T-helper 2 cell (primary cell): ENCODE results near the gene XXYLT1.
"Not testable (repeated sequence)": the region's sequence is repeated elsewhere in the genome, so short reads cannot be mapped to it uniquely, and the experiment has no call there.

ENCODE experiments used
- DNase-seq, 5 experiments: peaks; one replicate each; pipeline versions ENCODE4 v3.0.0 to v3.0.0-alpha.2; 2012 to 2022
- total RNA-seq, 2 donors: gene quantifications; one replicate each; lab custom pipeline; 2026; lab: John Stamatoyannopoulos, UW

XXYLT1 gene
- total RNA-seq, result 5.6 to 10.6 reads per million in 2 donors

GRCh38 chr3:195270817-195271409 lies at the start of gene XXYLT1:
Gene XXYLT1 (minus strand): TSS chr3:195271159. CDS start chr3:195271058, 101 bp downstream.
- DNase-seq, result peak; percentile 75 to 92 (median 81)

DNA sequence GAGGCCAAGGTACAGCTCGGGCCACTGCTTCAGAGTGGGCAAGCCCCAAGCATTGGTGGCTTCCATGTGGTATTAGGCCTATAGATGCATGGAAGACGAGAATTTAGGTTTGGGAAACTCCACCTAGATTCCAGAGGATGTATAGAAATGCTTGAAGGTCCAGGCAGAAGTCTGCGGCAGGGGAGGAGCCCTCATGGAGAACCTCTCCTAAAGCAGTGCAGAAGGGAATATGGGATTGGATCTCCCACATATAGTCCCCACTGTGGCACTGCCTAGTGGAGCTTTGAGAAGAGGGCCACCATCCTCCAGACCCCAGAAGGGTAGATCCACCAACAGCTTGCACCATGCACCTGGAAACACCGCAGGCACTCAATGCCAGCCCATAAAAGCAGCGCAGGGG lies 48.1 kb upstream of the XXYLT1 start:
- peak in 1 of 5 experiments; percentile 29 for DNase-seq

DNA sequence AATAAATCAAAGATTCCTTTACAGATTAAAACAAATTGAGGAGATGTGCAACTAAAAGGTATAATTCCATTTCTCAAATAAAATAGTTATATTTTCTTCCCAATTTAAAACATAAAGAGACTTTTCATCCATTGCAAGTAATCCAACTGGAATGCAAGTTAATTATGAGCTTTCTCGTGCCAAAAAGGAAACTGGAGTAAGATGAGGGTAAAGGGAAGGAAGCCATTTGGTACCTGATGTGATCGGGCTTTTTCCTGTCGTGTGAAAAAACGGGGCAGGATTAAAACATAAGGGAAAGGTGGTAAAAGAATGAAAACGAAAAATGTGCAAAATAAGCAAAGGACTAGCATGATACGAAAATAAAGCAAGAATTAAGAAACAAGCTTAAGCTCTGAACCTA lies 41.8 kb upstream of the XXYLT1 start:
- DNase-seq, result no peak

GRCh38 chr3:195307711-195308110 lies 36.8 kb upstream of the XXYLT1 start:
- DNase-seq, result no peak

GRCh38 chr3:195306369-195306768 lies 35.4 kb upstream of the XXYLT1 start:
- no peak for DNase-seq

DNA sequence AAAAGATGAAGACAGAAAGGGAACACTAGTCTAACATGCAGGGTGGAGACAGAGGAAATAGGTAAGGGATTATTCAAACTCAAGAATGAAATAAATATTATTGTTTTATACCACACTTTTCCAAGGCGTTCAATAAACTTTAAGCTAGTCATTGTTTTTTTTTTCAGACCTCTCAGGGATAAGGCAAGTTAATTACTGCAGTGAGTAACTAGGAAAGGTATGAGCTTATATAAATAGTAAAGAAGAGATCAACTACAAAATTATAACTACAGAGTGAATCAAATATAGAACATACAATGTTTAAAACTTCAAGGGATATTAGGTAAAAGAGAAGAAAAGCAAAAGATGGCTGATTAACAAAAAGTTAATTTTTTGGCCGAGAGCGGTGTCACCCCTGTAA lies 31.5 kb upstream of the XXYLT1 start:
- DNase-seq, result no peak

GRCh38 chr3:195297446-195297845 lies 26.5 kb upstream of the XXYLT1 start:
- no peak for DNase-seq

- no peak for DNase-seq
Measured at GRCh38 chr3:195296662-195297061, 25.7 kb upstream of the XXYLT1 start.

DNA sequence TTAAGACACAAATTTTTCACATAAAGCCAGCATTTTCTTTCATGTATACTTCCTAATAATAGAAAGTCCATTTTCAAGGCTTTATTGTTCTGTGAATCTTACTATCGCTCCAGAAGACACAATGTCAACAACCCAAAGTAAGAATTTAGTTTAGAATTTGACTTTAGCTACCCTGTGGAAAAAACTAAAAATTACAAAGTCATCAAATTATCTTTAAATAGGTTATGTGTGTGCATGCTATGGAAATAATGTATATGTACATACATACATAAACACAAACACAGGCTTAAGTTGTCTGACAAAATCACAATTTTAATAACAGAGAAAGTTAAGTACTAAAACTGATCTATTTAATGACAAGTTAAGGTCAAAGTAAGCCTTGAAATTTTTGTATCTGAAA lies 20.2 kb upstream of the XXYLT1 start:
- DNase-seq, result no peak

GRCh38 chr3:195290643-195291042 lies 19.7 kb upstream of the XXYLT1 start:
- not testable (repeated sequence) for DNase-seq

DNA sequence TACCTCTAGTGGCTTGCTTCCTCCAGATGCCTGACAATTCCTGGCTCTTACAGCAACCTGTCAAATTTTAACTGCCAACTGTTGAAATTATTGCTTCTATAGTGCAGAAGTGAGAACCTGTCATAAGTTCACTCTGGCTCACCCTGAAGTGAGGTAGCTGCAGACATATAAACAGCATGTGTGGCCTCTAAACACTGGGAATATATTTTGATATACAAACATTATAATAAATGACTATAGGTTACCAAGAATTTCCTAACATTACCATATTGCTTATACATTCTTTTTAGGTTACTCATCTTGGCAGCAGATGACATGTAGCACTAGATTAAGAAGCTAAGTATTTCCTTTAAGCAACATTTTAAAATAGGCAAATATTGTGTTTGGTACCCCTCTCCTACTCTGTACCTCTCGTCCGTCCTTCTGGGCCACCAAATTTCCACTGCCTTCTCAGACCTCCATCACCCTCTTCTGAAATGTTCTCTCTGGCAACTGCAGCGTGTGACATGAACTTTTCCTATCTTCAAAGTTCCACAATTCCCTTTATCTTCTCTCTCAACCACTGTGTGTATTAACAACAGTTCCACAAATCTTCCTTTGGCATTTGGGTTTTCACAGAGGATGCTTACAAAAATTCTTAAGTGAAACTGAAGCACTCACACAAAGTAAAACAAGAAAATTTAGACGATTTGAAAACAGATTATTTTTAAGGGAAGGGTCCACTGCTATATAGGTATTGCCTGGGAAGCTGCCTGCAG lies 15.3 kb upstream of the XXYLT1 start:
- no peak for DNase-seq

DNA sequence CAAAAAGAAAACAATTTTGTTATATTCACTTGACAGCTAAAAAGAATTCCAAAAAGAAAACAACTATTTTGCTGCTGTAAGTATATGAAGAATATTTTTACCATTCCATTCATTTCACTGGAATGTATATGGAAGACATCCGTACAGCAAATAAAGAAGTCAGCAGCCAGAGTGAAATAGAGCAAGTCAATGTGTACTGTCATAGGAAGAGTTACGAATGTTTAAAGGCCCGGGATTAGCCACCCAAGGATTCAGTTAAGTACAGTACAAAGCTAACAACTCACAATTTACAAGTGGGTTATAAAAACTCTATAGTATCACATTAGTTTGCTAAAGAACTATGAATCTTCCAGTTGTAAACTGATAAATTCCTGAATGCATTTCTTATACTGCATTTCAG lies 14.4 kb upstream of the XXYLT1 start:
- no peak for DNase-seq

GRCh38 chr3:195284842-195285241 lies 13.9 kb upstream of the XXYLT1 start:
- peak in 1 of 5 experiments; percentile 84 for DNase-seq

DNA sequence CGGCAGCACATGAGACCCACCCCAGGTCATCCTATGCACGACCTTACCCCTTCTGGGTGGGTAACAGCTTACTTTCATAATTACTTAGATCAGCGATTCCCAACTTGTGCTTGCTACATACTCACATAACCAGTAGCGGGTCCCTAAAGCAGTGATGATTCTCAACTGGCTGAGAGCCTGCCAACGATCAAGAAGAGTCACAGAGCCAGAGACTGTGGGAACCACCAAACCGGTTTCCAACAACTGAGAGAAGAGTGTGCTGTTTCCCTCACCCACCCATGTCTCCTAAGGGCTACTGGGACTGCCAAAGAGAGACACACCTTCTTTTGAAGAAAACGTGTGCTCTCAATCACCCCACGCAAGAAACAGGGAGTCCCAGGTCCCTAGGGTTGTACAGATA lies 12.0 kb upstream of the XXYLT1 start:
- DNase-seq, result no peak

GRCh38 chr3:195274259-195274966 lies 3.5 kb upstream of the XXYLT1 start:
- no peak for DNase-seq

DNA sequence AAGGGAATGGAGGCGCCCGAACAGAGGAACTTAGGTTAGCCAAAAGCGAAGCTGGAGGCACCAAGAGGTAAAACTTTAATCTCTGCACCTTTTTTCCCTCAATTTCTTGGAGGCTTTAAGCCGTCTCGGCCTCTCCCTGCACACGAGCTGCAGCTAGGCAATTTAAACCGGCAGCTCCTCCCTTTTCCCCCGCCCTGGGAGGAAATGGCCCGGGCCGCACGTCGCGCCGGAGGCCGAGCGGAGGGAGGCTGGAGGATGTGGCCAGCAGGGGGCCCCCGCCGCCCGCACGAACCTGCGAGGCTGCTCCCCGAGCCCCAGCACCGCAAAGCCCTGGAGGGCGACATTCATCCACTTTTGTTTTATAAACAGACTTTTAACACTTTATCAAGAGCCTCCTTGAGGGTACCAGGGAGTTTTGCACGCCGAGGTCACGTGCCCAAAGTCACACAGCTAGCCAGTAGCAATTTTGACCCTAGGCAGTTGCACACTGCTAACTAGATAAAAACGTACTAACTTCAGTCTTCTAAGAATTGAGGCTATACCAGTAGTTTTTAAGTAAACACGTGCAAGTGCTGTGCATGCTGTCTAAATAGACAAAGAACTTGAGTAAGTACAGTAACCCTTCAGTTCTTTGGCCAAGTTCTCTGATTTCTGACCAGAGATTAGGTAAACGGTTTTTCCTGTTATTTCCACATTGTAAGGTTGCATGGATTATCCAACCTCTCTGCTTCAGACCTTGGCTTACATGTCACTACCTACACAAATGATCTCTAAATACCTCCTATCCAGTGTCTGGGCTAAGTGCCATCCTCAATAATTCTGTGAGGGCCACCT lies 668 bp upstream of the XXYLT1 start:
- DNase-seq, result peak; percentile 72 to 93 (median 76)

DNA sequence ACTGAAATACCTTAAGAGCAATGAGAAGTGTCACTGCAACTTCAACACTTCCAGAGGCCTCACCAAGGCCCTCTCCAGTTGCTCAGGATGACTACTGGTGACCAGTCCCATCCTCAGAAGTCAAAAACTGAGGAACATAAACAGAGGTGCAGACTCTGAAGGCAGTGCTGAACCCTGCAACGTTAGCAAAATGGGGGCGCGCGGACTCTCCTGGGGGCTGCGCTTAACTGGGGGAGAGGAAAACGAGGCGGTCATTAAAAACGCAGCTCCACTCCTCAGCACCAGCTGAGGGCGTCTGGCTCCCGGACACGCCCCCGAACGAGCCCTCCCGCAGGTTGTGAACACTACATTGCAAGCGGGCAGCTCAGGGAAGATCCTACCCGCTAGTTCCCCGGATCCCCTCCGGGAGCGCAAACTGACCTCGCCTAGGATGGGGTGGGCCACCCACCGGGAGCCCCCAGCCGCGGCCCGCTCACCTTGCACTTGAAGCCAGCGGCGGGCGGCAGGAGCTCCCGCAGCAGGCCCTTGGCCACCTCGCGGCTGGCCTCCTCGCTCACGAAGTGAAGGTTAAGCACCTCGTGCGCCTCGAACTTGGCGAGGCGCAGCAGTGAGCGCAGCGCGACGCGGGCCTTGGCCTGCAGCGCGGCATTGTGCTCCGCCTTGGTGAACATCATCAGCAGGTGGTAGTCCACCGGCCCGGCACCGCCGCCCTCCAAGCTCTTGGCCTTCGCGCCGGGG lies 711 bp downstream of the XXYLT1 start:
- peak in 2 of 5 experiments; percentile 20 to 54 for DNase-seq

GRCh38 chr3:195269375-195270078 lies 1.4 kb downstream of the XXYLT1 start:
- DNase-seq, result no peak

DNA sequence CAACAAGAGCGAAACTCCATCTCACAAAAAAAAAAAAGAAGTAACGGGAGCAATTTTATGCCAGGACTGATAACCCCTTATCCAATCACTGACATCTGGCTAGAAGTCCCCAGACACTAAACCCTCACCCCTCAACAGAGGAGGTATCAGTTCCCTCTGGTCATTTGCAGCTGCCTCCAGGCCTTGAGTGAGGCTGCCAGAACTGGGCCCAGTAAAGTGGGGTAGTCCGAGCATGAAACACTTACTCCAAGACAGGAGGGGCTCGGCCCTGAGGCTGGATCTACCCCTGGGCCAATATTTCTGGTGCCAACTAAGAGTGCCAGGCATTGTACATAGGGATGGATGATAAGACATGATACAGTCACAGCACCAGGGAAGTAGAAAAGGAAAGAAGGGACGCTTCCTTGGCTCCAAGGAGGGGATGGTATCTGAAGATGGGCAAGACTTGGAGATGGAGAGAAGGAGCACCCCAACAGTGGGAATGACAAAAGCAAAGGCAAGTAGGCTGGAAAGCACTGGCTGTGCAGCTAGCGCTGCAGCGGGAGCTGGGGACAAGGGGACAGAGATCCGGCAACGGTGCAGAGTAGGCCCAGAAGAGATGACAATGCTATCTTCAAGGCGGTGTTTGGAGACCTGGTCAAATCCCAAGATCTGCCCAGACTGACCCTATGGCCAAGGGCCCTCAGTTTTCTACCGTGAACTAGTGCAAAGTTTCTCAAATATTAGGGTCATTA lies 2.2 kb downstream of the XXYLT1 start:
- no peak for DNase-seq

- DNase-seq, result no peak
Measured at GRCh38 chr3:195267096-195267495, 3.9 kb downstream of the XXYLT1 start.

- no peak for DNase-seq
Measured at GRCh38 chr3:195266428-195266827, 4.5 kb downstream of the XXYLT1 start.
